ENCODE data around the gene MPG.

Gene MPG

GRCh38 chr16:55571-56136, 22.4 kb upstream of the MPG start:
- H3K9ac ChIP-seq (ENCODE audit: low read length) = no peak overlapping the region
- no peak for TF ChIP-seq CTCF (IDR thresholded peaks at IDR 0.05; ENCODE audit: insufficient read depth, low read length, poor library complexity, severe bottlenecking)
- TF ChIP-seq EZH2phosphoT487 (conservative IDR thresholded peaks at IDR 0.05; ENCODE audit: low read length) = no peak
- no peaks in the 10 kb centered on the region for H3K27me3 ChIP-seq (ENCODE audit: low read length)
- H3K27ac ChIP-seq (ENCODE audit: low read depth, low read length) = no peak overlapping the region
- H3K79me2 ChIP-seq (ENCODE audit: insufficient read depth, low read length) = peaks cover 36% of the 10 kb centered on the region
- no peak overlapping the region for H3K4me3 ChIP-seq (ENCODE audit: insufficient read depth, low read length, poor library complexity, severe bottlenecking)
- peaks cover 7% of the 10 kb centered on the region; the same call in 1 of the 2 replicates for H3K36me3 ChIP-seq (ENCODE audit: low read length)
- H3K9me3 ChIP-seq (ENCODE audit: insufficient read depth, low read length) = no peaks in the 10 kb centered on the region
- H3K4me2 ChIP-seq (ENCODE audit: low read depth, low read length, poor library complexity, severe bottlenecking) = no peak overlapping the region
- H2AFZ ChIP-seq (ENCODE audit: low read depth, low read length, severe bottlenecking) = no peak overlapping the region
- no peaks in the 10 kb centered on the region for H3K9me2 ChIP-seq (replicated peaks; ENCODE audit: insufficient read depth, low read length)
- H4K20me1 ChIP-seq (ENCODE audit: low read depth, low read length) = peaks cover 6% of the 10 kb centered on the region; the same call in 1 of the 2 replicates
- H3F3A ChIP-seq (ENCODE audit: insufficient read depth) = no peaks in the 10 kb centered on the region

GRCh38 chr16:56231-56927, 21.6 kb upstream of the MPG start:
- Histone ChIP-seq H3K36me3 (ENCODE audit: low read length) (0 out of 2 replicates have a peak, but pooled peaks cover 2% of the 10 kb centered on the region), H4K20me1 (ENCODE audit: low read depth, low read length) (no peaks in the 10 kb centered on the region), H3K9me3 (ENCODE audit: insufficient read depth, low read length) (no peaks in the 10 kb centered on the region), H2AFZ (ENCODE audit: low read depth, low read length, severe bottlenecking) (no peak overlapping the region), H3K4me3 (ENCODE audit: insufficient read depth, low read length, poor library complexity, severe bottlenecking) (no peak overlapping the region), H3K4me2 (ENCODE audit: low read depth, low read length, poor library complexity, severe bottlenecking) (no peak overlapping the region), H3K27ac (ENCODE audit: low read depth, low read length) (no peak overlapping the region), H3K27me3 (ENCODE audit: low read length) (no peaks in the 10 kb centered on the region), H3K9me2 (replicated peaks; ENCODE audit: insufficient read depth, low read length) (no peaks in the 10 kb centered on the region), H3K9ac (ENCODE audit: low read length) (no peak overlapping the region), H3K79me2 (ENCODE audit: insufficient read depth, low read length) (peaks cover 28% of the 10 kb centered on the region), H3F3A (ENCODE audit: insufficient read depth) (no peaks in the 10 kb centered on the region)
- TF ChIP-seq EZH2phosphoT487 (conservative IDR thresholded peaks at IDR 0.05; ENCODE audit: low read length) (no peak), CTCF (IDR thresholded peaks at IDR 0.05; ENCODE audit: insufficient read depth, low read length, poor library complexity, severe bottlenecking) (no peak)

GRCh38 chr16:57711-58110, 20.3 kb upstream of the MPG start:
- Histone ChIP-seq H3K36me3 (ENCODE audit: low read length) (no peaks in the 10 kb centered on the region), H3K9me3 (ENCODE audit: insufficient read depth, low read length) (no peaks in the 10 kb centered on the region), H4K20me1 (ENCODE audit: low read depth, low read length) (no peaks in the 10 kb centered on the region), H2AFZ (ENCODE audit: low read depth, low read length, severe bottlenecking) (no peak overlapping the region), H3K27ac (ENCODE audit: low read depth, low read length) (no peak overlapping the region), H3K4me3 (ENCODE audit: insufficient read depth, low read length, poor library complexity, severe bottlenecking) (no peak overlapping the region), H3F3A (ENCODE audit: insufficient read depth) (no peaks in the 10 kb centered on the region), H3K79me2 (ENCODE audit: insufficient read depth, low read length) (peaks cover 15% of the 10 kb centered on the region), H3K9me2 (replicated peaks; ENCODE audit: insufficient read depth, low read length) (no peaks in the 10 kb centered on the region), H3K4me2 (ENCODE audit: low read depth, low read length, poor library complexity, severe bottlenecking) (no peak overlapping the region), H3K27me3 (ENCODE audit: low read length) (no peaks in the 10 kb centered on the region), H3K9ac (ENCODE audit: low read length) (no peak overlapping the region)
- TF ChIP-seq EZH2phosphoT487 (conservative IDR thresholded peaks at IDR 0.05; ENCODE audit: low read length) = no peak
- no peak for TF ChIP-seq CTCF (IDR thresholded peaks at IDR 0.05; ENCODE audit: insufficient read depth, low read length, poor library complexity, severe bottlenecking)
